Lower lobe of right lung (tissue), 2 donors: ENCODE measurements around the gene DPF3. TPM values are rescaled to one million over a fixed set of nuclear protein-coding genes. Genes with fewer than 3 reads are reported as not detected.

Experiments
- ATAC-seq, 2 donors: fragments of 200-7000 bp; cut with Tn5 transposase; one replicate each; pipeline ENCODE4 v1.9.1; 2020 to 2022; ENCODE audit warnings: mild to moderate bottlenecking in 2 of 2, moderate library complexity in 2 of 2
- DNase-seq: peaks from one replicate; pipeline ENCODE4 v3.0.0-alpha.2; 2020
- H3K27ac ChIP-seq: fragments of 200-600 bp; one replicate; pipeline ENCODE4 v1.8.0; 2022
- H3K27me3 ChIP-seq: fragments of 200-600 bp; one replicate; pipeline ENCODE4 v1.8.0; 2022; ENCODE audit warnings: low read depth
- H3K36me3 ChIP-seq: fragments of 200-600 bp; one replicate; pipeline ENCODE4 v1.8.0; 2022; ENCODE audit warnings: mild to moderate bottlenecking
- H3K4me1 ChIP-seq: fragments of 200-600 bp; one replicate; pipeline ENCODE4 v1.8.0; 2022
- H3K4me3 ChIP-seq: fragments of 200-600 bp; one replicate; pipeline ENCODE4 v1.8.0; 2022; ENCODE audit warnings: mild to moderate bottlenecking
- H3K9me3 ChIP-seq: fragments of 200-600 bp; one replicate; pipeline ENCODE4 v1.8.0; 2022
- CTCF ChIP-seq: fragments of 200-600 bp; IDR thresholded peaks from one replicate; pipeline ENCODE4 v1.8.0; 2022; ENCODE audit warnings: antibody characterized with exemption, mild to moderate bottlenecking
- intact Hi-C: fragments of 100-400 bp; cut with DNase I; formaldehyde crosslinking; loops from one replicate; pipeline ENCODE4 v1.11.0; 2022
- total RNA-seq: library from RNA; stranded (reverse); fragmentation: NEBNext Ultra II Directional; extraction: Animal tissue kit (Norgen Biotek cat#: 25700); gene quantifications from one replicate; pipeline ENCODE4 v1.2.1, GENCODE V29; 2021
- donor health status: DM: no; HTN: yes; CAD: no; lungs with severe emphysema.

The DPF3 gene
- total RNA-seq, 1 donor from 2014 or later = 0.59 TPM

- no peaks in the 10 kb centered on the region for H3K4me1 ChIP-seq
- no peak for DNase-seq
- H3K4me3 ChIP-seq = no peak overlapping the region
- no peak overlapping the region for H3K27ac ChIP-seq
- no peaks in the 10 kb centered on the region for H3K27me3 ChIP-seq
- no peaks in the 10 kb centered on the region for H3K36me3 ChIP-seq
- no peaks in the 10 kb centered on the region for H3K9me3 ChIP-seq
- intact Hi-C loops = no loop called here
- TF ChIP-seq CTCF = no peak
- no peak for ATAC-seq
These were observed 151.6 kb downstream of the DPF3 start for GRCh38 chr14:72742118-72742837.

- TF ChIP-seq CTCF = no peak
- H3K4me1 ChIP-seq = no peaks in the 10 kb centered on the region
- no peak overlapping the region for H3K4me3 ChIP-seq
- no peaks in the 10 kb centered on the region for H3K27me3 ChIP-seq
- intact Hi-C loops = no loop called here
- DNase-seq (no peak), ATAC-seq (no peak)
- H3K36me3 ChIP-seq = no peaks in the 10 kb centered on the region
- H3K27ac ChIP-seq = no peak overlapping the region
- no peaks in the 10 kb centered on the region for H3K9me3 ChIP-seq
These were observed 152.1 kb downstream of the DPF3 start for GRCh38 chr14:72741826-72742117.

GRCh38 chr14:72740966-72741825 is 152.7 kb downstream of the DPF3 start:
- intact Hi-C loops = no loop called here
- no peak for ATAC-seq
- H3K27ac ChIP-seq = no peak overlapping the region
- H3K4me3 ChIP-seq = no peak overlapping the region
- H3K36me3 ChIP-seq = no peaks in the 10 kb centered on the region
- DNase-seq = no peak
- no peaks in the 10 kb centered on the region for H3K4me1 ChIP-seq
- H3K27me3 ChIP-seq = no peaks in the 10 kb centered on the region
- no peaks in the 10 kb centered on the region for H3K9me3 ChIP-seq
- TF ChIP-seq CTCF = no peak

GRCh38 chr14:72740504-72740961 is 153.4 kb downstream of the DPF3 start:
- ATAC-seq (no peak), DNase-seq (no peak)
- Histone ChIP-seq H3K36me3 (no peaks in the 10 kb centered on the region), H3K9me3 (no peaks in the 10 kb centered on the region), H3K27me3 (no peaks in the 10 kb centered on the region), H3K4me3 (no peak overlapping the region), H3K4me1 (no peaks in the 10 kb centered on the region), H3K27ac (no peak overlapping the region)
- intact Hi-C loops = no loop called here
- TF ChIP-seq CTCF = no peak

- Histone ChIP-seq H3K27ac (no peak overlapping the region), H3K9me3 (no peaks in the 10 kb centered on the region), H3K27me3 (no peaks in the 10 kb centered on the region), H3K4me3 (no peak overlapping the region), H3K4me1 (no peaks in the 10 kb centered on the region), H3K36me3 (no peaks in the 10 kb centered on the region)
- no peak for TF ChIP-seq CTCF
- intact Hi-C loops = no loop called here
- ATAC-seq = no peak
- no peak for DNase-seq
These were observed 154.2 kb downstream of the DPF3 start for GRCh38 chr14:72739446-72740405.
